ENCODE data around the gene BRIP1. TPM values are rescaled to one million over a fixed set of nuclear protein-coding genes. Genes with fewer than 3 reads are reported as not detected.

BRIP1 gene
- total RNA-seq, 1 donor, result 6.2 TPM

DNA sequence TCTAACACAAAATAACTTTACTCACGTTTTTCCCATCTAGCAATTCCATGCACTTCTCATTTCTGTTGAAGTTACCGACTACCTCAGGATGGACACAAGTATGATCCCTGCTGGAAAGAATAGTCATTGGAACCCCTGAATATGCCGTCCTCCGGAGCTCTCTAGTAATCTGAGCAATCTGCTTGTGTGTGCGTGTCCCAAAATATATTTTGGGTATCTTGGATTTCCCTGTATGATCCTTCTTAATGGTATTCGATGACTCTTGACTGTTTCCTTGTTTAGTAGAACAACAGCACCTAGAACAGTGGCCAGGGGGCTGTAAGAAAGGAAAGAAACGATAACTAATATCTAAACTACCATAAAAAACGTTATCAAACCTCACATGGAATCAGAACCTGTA is 54.9 kb downstream of the BRIP1 start:
- H3K4me3 ChIP-seq (ENCODE audit: insufficient read depth, low read length), result no peak overlapping the region
- no peak overlapping the region for H3K4me2 ChIP-seq (ENCODE audit: insufficient read depth, low read length)
- H3K27ac ChIP-seq (ENCODE audit: low read depth, low read length), result no peak overlapping the region
- no peaks in the 10 kb centered on the region for H3K27me3 ChIP-seq (ENCODE audit: insufficient read depth, low read length)
- DNase-seq (ENCODE audit: insufficient read length, low spot score, missing footprints), result no peak
- H3K9me3 ChIP-seq (ENCODE audit: low read depth, low read length), result no peaks in the 10 kb centered on the region
- no peaks in the 10 kb centered on the region for H4K20me1 ChIP-seq (ENCODE audit: insufficient read depth, low read length)
- H3K4me1 ChIP-seq (ENCODE audit: insufficient read depth, low read length), result peaks cover 40% of the 10 kb centered on the region
- no peaks in the 10 kb centered on the region for H3K36me3 ChIP-seq (ENCODE audit: insufficient read depth, low read length)
- H2AFZ ChIP-seq (ENCODE audit: low read length), result no peak overlapping the region
- no peak for TF ChIP-seq CTCF (IDR thresholded peaks at IDR 0.05; ENCODE audit: extremely low read depth, low read depth, low read length)
- no peaks in the 10 kb centered on the region for H3K79me2 ChIP-seq (ENCODE audit: insufficient read depth, low read length)

GRCh38 chr17:61806936-61807335 is 56.4 kb downstream of the BRIP1 start:
- Histone ChIP-seq H3K4me3 (ENCODE audit: insufficient read depth, low read length) (no peak overlapping the region), H3K27ac (ENCODE audit: low read depth, low read length) (peak overlapping the region; percentile 8), H3K4me2 (ENCODE audit: insufficient read depth, low read length) (no peak overlapping the region), H3K27me3 (ENCODE audit: insufficient read depth, low read length) (no peaks in the 10 kb centered on the region), H2AFZ (ENCODE audit: low read length) (no peak overlapping the region), H3K9me3 (ENCODE audit: low read depth, low read length) (no peaks in the 10 kb centered on the region), H3K36me3 (ENCODE audit: insufficient read depth, low read length) (peaks cover 3% of the 10 kb centered on the region), H3K79me2 (ENCODE audit: insufficient read depth, low read length) (no peaks in the 10 kb centered on the region), H4K20me1 (ENCODE audit: insufficient read depth, low read length) (no peaks in the 10 kb centered on the region), H3K4me1 (ENCODE audit: insufficient read depth, low read length) (peaks cover 32% of the 10 kb centered on the region)
- no peak for DNase-seq (ENCODE audit: insufficient read length, low spot score, missing footprints)
- TF ChIP-seq CTCF (IDR thresholded peaks at IDR 0.05; ENCODE audit: extremely low read depth, low read depth, low read length), result no peak

DNA sequence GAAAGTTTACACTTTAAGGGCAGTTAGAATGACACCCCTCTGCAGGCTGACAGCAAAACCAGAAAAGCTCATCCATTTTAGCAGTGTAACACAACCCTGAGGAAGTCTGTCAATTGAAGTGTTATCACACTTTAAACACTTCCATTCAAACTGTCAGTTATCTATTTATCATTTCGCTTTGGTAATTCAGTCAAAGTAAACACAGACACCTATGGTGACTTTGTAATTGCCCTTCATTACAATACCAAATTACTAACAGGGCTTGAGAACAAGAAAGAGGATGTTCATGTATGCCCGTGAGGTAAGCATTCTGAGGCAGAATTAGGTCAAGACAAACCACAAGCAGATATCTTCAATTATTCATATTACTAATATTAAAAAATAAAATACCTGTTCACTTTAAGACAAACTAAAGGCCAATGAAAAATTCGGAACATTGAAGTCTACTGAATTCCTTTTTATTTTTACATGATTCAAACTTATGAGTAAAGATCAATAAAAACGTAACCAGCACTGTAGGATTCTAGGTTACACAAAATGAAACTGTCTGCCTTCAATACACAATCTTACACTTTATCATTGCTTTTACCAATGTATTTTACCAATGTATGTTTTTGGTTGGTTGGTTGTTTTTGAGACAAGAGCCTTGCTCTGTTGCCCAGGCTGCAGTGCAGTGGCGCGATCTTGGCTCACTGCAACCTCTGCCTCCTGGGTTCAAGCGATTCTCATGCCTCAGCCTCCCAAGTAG is 57.1 kb downstream of the BRIP1 start:
- H3K27me3 ChIP-seq (ENCODE audit: insufficient read depth, low read length), result no peaks in the 10 kb centered on the region
- no peak overlapping the region for H2AFZ ChIP-seq (ENCODE audit: low read length)
- no peaks in the 10 kb centered on the region for H4K20me1 ChIP-seq (ENCODE audit: insufficient read depth, low read length)
- H3K9me3 ChIP-seq (ENCODE audit: low read depth, low read length), result no peaks in the 10 kb centered on the region
- no peak overlapping the region for H3K4me2 ChIP-seq (ENCODE audit: insufficient read depth, low read length)
- H3K36me3 ChIP-seq (ENCODE audit: insufficient read depth, low read length), result peaks cover 3% of the 10 kb centered on the region
- DNase-seq (ENCODE audit: insufficient read length, low spot score, missing footprints), result no peak
- H3K4me1 ChIP-seq (ENCODE audit: insufficient read depth, low read length), result peaks cover 32% of the 10 kb centered on the region
- TF ChIP-seq CTCF (IDR thresholded peaks at IDR 0.05; ENCODE audit: extremely low read depth, low read depth, low read length), result no peak
- H3K79me2 ChIP-seq (ENCODE audit: insufficient read depth, low read length), result no peaks in the 10 kb centered on the region
- no peak overlapping the region for H3K4me3 ChIP-seq (ENCODE audit: insufficient read depth, low read length)
- peak overlapping the region; percentile 77 for H3K27ac ChIP-seq (ENCODE audit: low read depth, low read length)

DNA sequence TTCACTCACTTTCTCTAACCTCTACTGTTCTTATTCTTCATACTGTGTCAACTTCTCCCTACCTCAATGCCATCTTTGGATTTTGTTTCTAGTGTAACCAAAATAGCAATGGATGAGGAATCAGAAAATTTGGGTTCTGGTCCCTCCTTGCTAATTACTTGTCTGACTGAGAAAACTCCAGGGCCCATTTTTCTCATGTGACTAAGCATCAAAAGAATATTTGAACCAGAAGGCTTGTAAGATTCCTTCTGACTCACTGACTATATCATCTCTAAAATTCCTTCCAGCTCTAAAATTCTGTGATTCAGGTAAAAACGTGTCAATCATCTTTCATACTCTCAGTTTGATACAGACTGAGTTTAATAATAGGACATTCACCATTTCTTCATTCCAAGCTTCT is 57.9 kb downstream of the BRIP1 start:
- Histone ChIP-seq H4K20me1 (ENCODE audit: insufficient read depth, low read length) (no peaks in the 10 kb centered on the region), H3K36me3 (ENCODE audit: insufficient read depth, low read length) (peaks cover 3% of the 10 kb centered on the region), H3K79me2 (ENCODE audit: insufficient read depth, low read length) (no peaks in the 10 kb centered on the region), H3K4me3 (ENCODE audit: insufficient read depth, low read length) (no peak overlapping the region), H3K27ac (ENCODE audit: low read depth, low read length) (peak overlapping the region; percentile 77), H3K9me3 (ENCODE audit: low read depth, low read length) (no peaks in the 10 kb centered on the region), H2AFZ (ENCODE audit: low read length) (peak overlapping the region; percentile 24), H3K4me2 (ENCODE audit: insufficient read depth, low read length) (peak overlapping the region; percentile 40), H3K27me3 (ENCODE audit: insufficient read depth, low read length) (no peaks in the 10 kb centered on the region), H3K4me1 (ENCODE audit: insufficient read depth, low read length) (peaks cover 31% of the 10 kb centered on the region)
- no peak for TF ChIP-seq CTCF (IDR thresholded peaks at IDR 0.05; ENCODE audit: extremely low read depth, low read depth, low read length)
- DNase-seq (ENCODE audit: insufficient read length, low spot score, missing footprints), result no peak
